Measurements from ENCODE around the gene KCNMA1.

The KCNMA1 gene

DNA sequence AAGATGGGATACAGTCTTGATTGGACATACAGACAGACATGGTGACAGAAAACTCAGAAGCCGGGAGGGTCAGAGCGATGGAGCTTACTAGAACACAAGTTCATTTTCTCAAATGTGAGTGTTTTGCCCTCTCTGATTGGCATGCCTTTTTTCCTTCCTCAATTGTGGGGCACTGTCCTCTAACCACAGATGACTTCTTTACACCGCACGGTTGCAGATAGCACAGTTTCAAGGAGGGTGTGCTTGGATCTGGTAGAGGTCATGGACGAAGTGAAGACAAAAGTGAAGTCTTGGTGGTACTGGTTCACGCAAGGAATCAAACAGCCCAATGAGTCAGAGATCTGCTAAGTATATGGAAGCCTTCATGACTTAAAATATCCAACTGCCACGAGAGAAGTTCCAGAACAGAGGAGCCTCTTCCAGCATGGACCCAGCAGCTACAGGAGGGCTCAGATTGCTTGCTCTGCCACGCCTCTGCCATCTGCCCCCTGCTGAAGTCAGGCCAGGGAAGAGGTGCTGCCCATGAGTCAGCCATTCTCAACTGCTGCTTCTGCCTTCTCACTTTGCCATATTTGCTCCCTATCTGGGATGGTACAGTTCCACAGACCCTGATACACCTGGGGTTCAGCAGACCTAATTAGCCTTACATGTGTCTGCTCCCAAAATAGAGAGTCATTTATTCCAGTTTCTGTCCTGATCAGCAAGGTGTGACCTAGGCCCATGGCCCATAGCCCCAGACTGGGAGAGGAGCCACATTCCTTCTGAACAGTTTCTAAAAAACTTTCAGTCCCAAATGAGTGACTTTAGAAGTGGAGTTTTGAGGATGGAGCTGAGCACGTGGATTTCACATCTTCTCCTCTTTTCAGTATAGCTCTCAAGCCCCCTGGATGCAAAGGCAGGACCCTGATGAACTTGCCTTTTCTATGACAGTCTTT is 413.8 kb downstream of the KCNMA1 start:
- peaks cover 9% of the 10 kb centered on the region for H3K4me1 Mint-ChIP-seq (ENCODE audit: low read depth)
- no peak overlapping the region for H3K4me3 Mint-ChIP-seq
- no peak overlapping the region for H3K27ac Mint-ChIP-seq
- H3K27me3 Mint-ChIP-seq = peaks cover 30% of the 10 kb centered on the region
- H3K36me3 Mint-ChIP-seq (ENCODE audit: low read depth) = no peaks in the 10 kb centered on the region
- H3K9me3 Mint-ChIP-seq = no peaks in the 10 kb centered on the region

DNA sequence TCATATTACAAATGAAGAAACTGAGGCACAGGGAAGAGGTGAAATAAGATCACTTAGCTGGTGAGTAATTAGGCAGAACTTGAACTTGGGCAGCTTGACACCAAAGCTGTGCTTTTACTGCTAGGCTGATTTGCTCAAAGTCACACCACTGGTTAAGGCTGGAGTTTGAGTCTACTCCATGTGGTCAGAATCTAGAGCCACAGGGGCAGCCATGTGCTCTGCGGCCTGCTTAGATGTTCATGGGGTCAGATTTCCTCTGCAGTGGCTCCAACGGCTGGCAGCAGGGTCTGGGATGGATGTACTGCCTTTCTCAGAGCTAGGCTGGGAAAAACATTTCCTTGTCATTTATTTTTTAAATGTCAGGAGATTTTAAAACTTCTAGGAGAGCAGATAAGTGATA is 417.5 kb downstream of the KCNMA1 start:
- Mint-ChIP-seq H3K9me3 (no peaks in the 10 kb centered on the region), H3K4me1 (ENCODE audit: low read depth) (peaks cover 5% of the 10 kb centered on the region), H3K36me3 (ENCODE audit: low read depth) (no peaks in the 10 kb centered on the region), H3K27me3 (peaks cover 25% of the 10 kb centered on the region), H3K4me3 (no peak overlapping the region), H3K27ac (no peak overlapping the region)

DNA sequence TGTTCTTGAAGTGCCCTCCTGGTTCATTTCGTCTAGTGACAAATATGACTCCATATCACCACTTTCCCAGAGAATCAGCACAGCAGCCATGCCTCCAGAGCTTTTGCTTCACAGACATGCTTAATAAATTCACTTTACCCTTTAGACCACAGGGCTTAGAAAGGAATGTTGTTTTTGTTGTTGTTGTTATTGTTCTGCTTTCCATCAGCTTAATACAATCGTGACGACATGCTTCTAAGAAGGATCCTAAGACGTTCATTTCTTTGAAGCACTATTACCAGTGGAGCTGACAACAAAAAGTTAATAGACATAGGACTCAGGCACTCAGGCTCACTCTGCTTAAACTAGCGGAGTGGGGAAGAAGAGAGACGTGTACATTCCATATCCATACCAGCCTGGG is 418.6 kb downstream of the KCNMA1 start:
- H3K36me3 Mint-ChIP-seq (ENCODE audit: low read depth) = no peaks in the 10 kb centered on the region
- no peaks in the 10 kb centered on the region for H3K4me1 Mint-ChIP-seq (ENCODE audit: low read depth)
- no peak overlapping the region for H3K27ac Mint-ChIP-seq
- H3K9me3 Mint-ChIP-seq = no peaks in the 10 kb centered on the region
- H3K27me3 Mint-ChIP-seq = peaks cover 25% of the 10 kb centered on the region
- H3K4me3 Mint-ChIP-seq = no peak overlapping the region

DNA sequence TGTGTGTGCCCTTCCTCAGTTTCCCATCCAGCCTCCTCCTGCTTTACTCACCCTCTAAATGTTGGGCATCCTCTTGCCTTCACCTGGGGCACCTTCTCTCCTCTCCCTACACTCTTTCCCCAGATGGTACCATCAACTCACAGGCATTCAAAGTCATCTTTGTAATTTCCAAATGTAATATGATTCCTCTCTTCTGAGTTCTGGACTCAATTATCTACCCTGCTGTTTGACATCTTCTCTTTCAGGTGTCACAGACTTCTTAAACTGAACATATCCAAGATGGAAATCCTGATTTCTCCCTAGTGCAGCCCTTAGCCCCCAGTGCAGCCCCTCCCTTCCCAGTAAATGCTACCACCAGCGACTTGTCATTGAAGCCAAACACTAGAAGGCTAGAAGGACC is 422.8 kb downstream of the KCNMA1 start:
- Mint-ChIP-seq H3K4me3 (no peak overlapping the region), H3K27ac (no peak overlapping the region), H3K27me3 (peaks cover 12% of the 10 kb centered on the region), H3K4me1 (ENCODE audit: low read depth) (no peaks in the 10 kb centered on the region), H3K36me3 (ENCODE audit: low read depth) (no peaks in the 10 kb centered on the region), H3K9me3 (no peaks in the 10 kb centered on the region)

DNA sequence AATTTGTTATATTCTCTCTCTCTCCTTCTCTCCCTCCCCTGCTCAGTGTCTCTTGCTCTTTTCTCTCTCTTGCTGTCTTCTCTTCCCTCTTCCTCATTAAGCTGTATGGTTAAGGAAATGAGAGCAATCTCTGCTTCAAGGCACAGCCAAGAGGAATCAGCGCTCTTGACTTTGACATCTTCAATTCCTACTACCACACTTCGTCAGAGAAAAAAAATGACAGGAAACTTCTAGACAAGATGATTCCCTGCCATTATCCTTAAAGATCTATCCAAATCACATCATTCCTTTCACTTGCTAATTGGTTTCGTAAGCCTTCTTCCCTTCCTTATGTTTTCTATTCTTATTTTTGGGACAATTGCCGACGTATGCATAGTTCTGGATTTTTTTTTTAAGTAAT is 425.0 kb downstream of the KCNMA1 start:
- peaks cover 8% of the 10 kb centered on the region for H3K27me3 Mint-ChIP-seq
- no peaks in the 10 kb centered on the region for H3K36me3 Mint-ChIP-seq (ENCODE audit: low read depth)
- no peak overlapping the region for H3K27ac Mint-ChIP-seq
- H3K4me3 Mint-ChIP-seq = no peak overlapping the region
- H3K4me1 Mint-ChIP-seq (ENCODE audit: low read depth) = no peaks in the 10 kb centered on the region
- no peaks in the 10 kb centered on the region for H3K9me3 Mint-ChIP-seq

DNA sequence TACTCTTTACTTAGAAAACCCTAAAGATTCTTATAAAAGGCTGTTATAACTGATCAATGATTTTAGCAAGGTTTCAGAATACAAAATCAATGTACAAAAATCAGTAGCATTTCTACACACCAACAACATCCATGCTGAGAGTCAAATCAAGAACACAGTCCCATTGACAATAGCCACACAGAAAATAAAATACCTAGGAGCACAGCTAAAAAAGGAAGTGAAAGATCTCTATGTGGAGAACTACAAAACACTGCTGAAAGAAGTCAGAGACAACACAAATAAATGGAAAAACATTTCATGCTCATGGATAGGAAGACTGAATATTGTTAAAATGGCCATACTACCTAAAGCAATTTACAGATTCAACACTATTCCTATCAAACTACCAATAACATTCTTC is 427.0 kb downstream of the KCNMA1 start:
- Mint-ChIP-seq H3K27me3 (peaks cover 10% of the 10 kb centered on the region), H3K4me3 (no peak overlapping the region), H3K36me3 (ENCODE audit: low read depth) (no peaks in the 10 kb centered on the region), H3K27ac (no peak overlapping the region), H3K9me3 (no peaks in the 10 kb centered on the region), H3K4me1 (ENCODE audit: low read depth) (no peaks in the 10 kb centered on the region)

DNA sequence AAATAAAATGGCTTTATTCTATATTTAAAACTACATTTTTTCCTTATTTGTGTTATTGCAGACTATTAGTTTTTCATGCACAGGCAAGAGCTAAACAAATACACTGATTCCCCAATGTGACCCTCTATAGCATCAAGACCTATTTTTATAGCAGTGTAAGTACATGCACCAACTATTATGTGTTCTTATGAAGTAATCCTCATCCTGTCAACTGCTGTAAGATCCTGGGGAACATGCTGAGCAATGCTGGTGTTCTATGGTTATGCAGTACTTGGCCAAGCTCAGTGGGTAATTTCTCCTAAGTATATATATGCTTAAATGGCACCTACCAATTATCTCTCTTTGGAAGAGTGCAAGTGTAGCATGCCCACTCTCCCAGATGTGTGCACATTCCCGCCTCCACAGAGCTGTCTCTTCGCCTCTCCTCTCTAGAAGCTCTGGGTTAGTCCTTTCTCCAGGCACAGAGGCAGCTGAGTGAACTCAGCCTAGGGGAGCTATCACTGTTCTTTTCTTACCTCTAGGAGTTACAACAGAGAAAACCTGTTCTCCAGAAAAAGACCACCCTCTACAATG is 428.8 kb downstream of the KCNMA1 start:
- peaks cover 7% of the 10 kb centered on the region for H3K4me1 Mint-ChIP-seq (ENCODE audit: low read depth)
- peaks cover 17% of the 10 kb centered on the region for H3K27me3 Mint-ChIP-seq
- no peak overlapping the region for H3K27ac Mint-ChIP-seq
- no peak overlapping the region for H3K4me3 Mint-ChIP-seq
- no peaks in the 10 kb centered on the region for H3K9me3 Mint-ChIP-seq
- no peaks in the 10 kb centered on the region for H3K36me3 Mint-ChIP-seq (ENCODE audit: low read depth)

DNA sequence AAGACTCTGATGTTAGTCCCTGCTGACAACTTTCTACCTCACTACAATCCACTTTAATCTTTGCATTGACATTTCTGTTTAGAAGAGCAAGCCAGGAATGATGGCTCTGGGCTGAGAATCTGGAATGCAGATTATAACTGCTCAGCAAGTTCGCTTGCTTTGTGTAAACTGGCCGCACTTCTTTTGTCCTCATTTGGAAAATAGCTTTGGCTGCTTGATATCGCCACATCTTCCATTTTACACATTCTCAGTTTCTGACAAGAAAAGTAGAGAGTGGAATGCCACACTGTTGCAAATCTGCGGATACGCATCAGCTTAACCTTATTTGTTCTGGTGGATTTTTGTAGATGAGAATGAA is 429.8 kb downstream of the KCNMA1 start:
- no peaks in the 10 kb centered on the region for H3K9me3 Mint-ChIP-seq
- no peaks in the 10 kb centered on the region for H3K36me3 Mint-ChIP-seq (ENCODE audit: low read depth)
- no peak overlapping the region for H3K27ac Mint-ChIP-seq
- peaks cover 7% of the 10 kb centered on the region for H3K4me1 Mint-ChIP-seq (ENCODE audit: low read depth)
- H3K27me3 Mint-ChIP-seq = peaks cover 20% of the 10 kb centered on the region
- H3K4me3 Mint-ChIP-seq = no peak overlapping the region

DNA sequence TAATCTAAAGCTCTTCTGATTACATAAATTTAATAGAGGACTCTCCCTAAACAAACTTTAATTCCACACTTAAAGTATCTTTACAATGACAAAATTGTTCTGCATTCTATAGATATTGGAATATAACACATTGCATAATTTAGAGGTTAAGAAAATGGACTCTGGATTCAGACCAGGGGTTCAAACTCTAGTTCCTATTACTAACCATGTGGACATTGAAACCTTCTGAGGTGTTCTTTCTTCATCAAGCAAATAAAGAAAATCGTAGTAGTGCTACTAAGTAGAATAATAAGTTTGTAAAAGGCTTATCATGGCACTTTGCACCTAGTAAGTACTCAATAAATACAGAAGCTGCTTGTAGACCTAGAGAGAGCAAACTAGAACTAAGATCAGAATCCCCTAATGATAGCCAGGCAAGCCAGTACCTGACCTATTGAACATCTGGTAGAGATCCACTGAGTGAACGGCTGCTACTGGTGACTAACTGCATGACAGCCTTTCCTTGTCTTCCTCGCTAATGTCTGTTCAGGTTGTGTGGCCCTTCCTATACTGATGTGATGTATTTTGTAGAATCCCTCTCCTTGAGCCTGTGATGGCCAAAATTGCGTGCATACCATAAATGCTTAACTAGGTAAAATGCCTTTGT is 430.3 kb downstream of the KCNMA1 start:
- Mint-ChIP-seq H3K36me3 (ENCODE audit: low read depth) (no peaks in the 10 kb centered on the region), H3K27ac (no peak overlapping the region), H3K4me3 (no peak overlapping the region), H3K27me3 (peaks cover 24% of the 10 kb centered on the region), H3K9me3 (no peaks in the 10 kb centered on the region), H3K4me1 (ENCODE audit: low read depth) (peaks cover 7% of the 10 kb centered on the region)

DNA sequence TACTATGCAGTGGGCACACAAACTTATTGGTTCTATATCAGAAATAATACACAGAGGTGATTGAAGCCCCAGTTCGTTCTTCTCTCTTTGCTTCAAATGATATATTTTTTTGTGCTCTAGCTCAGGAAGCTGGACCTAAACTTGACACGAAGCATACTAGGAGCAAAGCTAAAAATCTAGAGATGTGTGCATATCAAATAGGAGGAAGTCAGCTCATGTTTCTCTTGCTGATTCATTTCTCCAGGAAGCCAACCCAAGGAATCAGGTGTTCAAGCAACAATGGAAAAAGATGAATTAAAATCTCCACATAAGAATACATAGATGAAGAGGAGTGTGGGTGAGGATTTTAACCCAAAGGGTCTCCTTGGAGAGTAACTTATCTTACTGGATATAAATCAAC is 432.5 kb downstream of the KCNMA1 start:
- Mint-ChIP-seq H3K27me3 (peaks cover 32% of the 10 kb centered on the region), H3K27ac (no peak overlapping the region), H3K4me1 (ENCODE audit: low read depth) (peaks cover 7% of the 10 kb centered on the region), H3K4me3 (no peak overlapping the region), H3K36me3 (ENCODE audit: low read depth) (no peaks in the 10 kb centered on the region), H3K9me3 (no peaks in the 10 kb centered on the region)

DNA sequence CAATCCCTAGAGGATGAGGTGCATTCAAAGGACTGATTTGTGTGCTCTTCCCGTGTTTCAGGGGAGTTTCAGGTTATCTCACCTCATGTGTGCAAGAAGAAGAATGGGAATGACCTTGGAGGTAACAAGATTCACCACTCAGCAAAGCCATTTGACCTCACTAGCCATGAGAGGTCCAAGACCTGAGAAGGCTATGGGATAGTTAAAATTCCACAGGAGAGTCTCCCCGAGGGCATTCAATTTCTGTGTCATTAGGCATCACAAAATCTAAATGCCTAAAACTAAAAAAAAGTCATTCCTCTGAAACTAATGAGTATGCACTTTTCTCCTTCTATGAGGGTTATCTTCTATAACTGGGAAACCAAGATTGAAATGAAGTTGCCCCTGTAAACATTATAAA is 433.4 kb downstream of the KCNMA1 start:
- H3K4me3 Mint-ChIP-seq = no peak overlapping the region
- H3K4me1 Mint-ChIP-seq (ENCODE audit: low read depth) = peaks cover 7% of the 10 kb centered on the region
- no peaks in the 10 kb centered on the region for H3K9me3 Mint-ChIP-seq
- peaks cover 32% of the 10 kb centered on the region for H3K27me3 Mint-ChIP-seq
- no peak overlapping the region for H3K27ac Mint-ChIP-seq
- no peaks in the 10 kb centered on the region for H3K36me3 Mint-ChIP-seq (ENCODE audit: low read depth)

DNA sequence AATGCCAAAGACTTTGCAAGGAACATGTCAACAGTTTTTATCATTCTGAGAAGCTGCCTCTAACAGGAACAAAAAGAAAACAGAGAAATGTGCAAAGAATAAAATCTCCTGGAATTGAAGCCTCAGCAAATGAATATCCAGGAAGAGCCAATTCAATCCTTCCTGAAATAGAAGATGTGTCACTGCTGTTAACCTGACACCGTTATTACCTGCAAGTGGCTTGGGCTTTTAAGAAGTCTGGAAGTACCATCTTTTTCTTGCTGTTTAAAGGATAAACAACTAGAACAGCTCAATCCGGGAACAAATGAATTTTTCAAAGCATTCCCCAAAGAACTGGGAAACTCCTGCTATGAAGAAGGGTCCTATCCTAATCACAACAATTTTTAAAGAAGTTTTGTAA is 434.8 kb downstream of the KCNMA1 start:
- Mint-ChIP-seq H3K27ac (no peak overlapping the region), H3K4me3 (no peak overlapping the region), H3K27me3 (peaks cover 32% of the 10 kb centered on the region), H3K36me3 (ENCODE audit: low read depth) (no peaks in the 10 kb centered on the region), H3K4me1 (ENCODE audit: low read depth) (peaks cover 7% of the 10 kb centered on the region), H3K9me3 (no peaks in the 10 kb centered on the region)

DNA sequence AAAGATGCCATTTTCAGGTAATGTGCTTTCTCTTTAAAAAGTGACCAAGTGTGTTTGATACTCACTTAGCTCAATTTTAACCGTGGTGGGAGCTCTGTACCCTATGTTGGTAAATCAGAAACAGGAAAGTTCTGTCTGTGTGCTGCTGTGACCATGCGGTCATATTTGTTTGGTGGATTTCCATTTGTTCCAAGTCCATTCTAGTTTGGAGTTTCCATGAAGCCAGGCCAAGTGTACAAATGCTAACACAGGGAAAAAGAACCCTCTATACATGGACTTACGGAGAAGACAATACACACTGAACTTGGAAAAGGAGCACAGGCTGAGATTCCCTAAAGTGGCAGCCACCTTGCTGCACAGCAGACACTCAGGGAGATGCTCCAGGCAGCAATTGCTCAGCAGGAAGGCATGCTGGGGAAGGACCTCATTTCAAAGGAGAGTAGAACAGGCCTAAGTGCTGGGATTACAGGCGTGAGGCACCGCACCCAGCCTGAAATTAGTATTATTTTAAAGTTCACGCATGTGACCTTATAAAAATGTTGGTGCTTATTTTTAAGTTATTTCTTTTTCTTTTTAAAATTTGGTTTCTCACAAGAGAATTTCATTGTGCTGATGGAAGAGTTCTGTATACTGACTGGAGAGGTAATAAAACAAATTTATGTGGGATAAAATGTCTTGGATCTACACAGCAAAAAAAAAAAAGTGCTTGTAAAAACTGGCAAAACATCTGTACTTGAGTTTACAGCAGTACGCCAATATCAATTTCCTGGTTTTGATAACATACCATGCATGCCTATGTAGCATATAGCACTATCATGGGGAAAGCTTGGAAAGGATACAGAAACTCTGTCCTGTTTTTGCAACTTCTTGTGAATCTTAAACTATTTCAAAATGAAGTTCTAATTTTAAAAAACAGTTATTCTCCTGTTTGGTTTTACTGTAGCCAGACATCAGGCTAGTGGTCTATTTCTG is 436.2 kb downstream of the KCNMA1 start:
- Mint-ChIP-seq H3K27ac (no peak overlapping the region), H3K36me3 (ENCODE audit: low read depth) (no peaks in the 10 kb centered on the region), H3K9me3 (no peaks in the 10 kb centered on the region), H3K4me3 (no peak overlapping the region), H3K27me3 (peaks cover 29% of the 10 kb centered on the region), H3K4me1 (ENCODE audit: low read depth) (peaks cover 7% of the 10 kb centered on the region)

DNA sequence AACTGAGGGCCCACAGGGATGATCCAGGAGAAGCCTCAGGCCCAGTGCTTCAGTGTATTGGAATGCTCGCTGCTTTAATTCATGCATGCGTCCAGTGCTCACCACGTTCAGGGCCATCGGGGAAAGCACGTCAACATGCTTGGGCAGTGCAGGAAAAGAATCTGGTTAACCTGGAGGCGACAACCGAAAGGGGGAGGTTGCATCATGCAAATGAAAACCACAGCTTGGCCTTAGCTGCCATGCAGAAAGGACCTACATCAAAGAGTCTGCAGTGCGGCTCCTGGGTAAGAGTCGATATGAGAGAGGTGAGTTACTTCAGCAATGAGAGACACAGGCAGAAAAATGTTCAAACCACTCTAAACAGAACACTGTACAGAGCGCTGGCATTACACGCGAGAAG is 440.1 kb downstream of the KCNMA1 start:
- H3K9me3 Mint-ChIP-seq = no peaks in the 10 kb centered on the region
- H3K27ac Mint-ChIP-seq = no peak overlapping the region
- H3K36me3 Mint-ChIP-seq (ENCODE audit: low read depth) = no peaks in the 10 kb centered on the region
- no peaks in the 10 kb centered on the region for H3K4me1 Mint-ChIP-seq (ENCODE audit: low read depth)
- peaks cover 17% of the 10 kb centered on the region for H3K27me3 Mint-ChIP-seq
- no peak overlapping the region for H3K4me3 Mint-ChIP-seq
